ENCODE results near the gene SEMA3C. TPM values are rescaled to one million over a fixed set of nuclear protein-coding genes. Genes with fewer than 3 reads are reported as not detected.

Gene SEMA3C
- total and polyA plus RNA-seq, 2 experiments from 2014 or later: 15.5 to 53.5 TPM

GRCh38 chr7:80879849-80880248 lies 39.0 kb downstream of the SEMA3C start:
- Histone ChIP-seq H3K4me1 (ENCODE audit: low read depth) (peaks cover 3% of the 10 kb centered on the region), H3K27me3 (no peaks in the 10 kb centered on the region), H3K4me3 (no peak overlapping the region), H3K36me3 (no peaks in the 10 kb centered on the region), H3K9me3 (ENCODE audit: low read depth) (no peaks in the 10 kb centered on the region), H3K27ac (no peak overlapping the region)
- peak; percentile 15 to 52 for DNase-seq (ENCODE audit: low read depth in 1 of 2, low spot score in 1 of 2)
- TF ChIP-seq CTCF (IDR thresholded peaks at IDR 0.05; ENCODE audit: low read depth, low read length): no peak

GRCh38 chr7:80876894-80877414 lies 41.9 kb downstream of the SEMA3C start:
- Histone ChIP-seq H3K4me3 (no peak overlapping the region), H3K27me3 (no peaks in the 10 kb centered on the region), H3K27ac (no peak overlapping the region), H3K9me3 (ENCODE audit: low read depth) (no peaks in the 10 kb centered on the region), H3K4me1 (ENCODE audit: low read depth) (peaks cover 3% of the 10 kb centered on the region), H3K36me3 (no peaks in the 10 kb centered on the region)
- DNase-seq (ENCODE audit: low read depth in 1 of 2, low spot score in 1 of 2): peak; percentile 20 to 58
- no peak for TF ChIP-seq CTCF (IDR thresholded peaks at IDR 0.05; ENCODE audit: low read depth, low read length)

- Histone ChIP-seq H3K27ac (no peak overlapping the region), H3K9me3 (ENCODE audit: low read depth) (no peaks in the 10 kb centered on the region), H3K27me3 (no peaks in the 10 kb centered on the region), H3K36me3 (no peaks in the 10 kb centered on the region), H3K4me1 (ENCODE audit: low read depth) (peaks cover 3% of the 10 kb centered on the region), H3K4me3 (no peak overlapping the region)
- no peak for TF ChIP-seq CTCF (IDR thresholded peaks at IDR 0.05; ENCODE audit: low read depth, low read length)
- DNase-seq (ENCODE audit: low read depth in 1 of 2, low spot score in 1 of 2): no peak
These were observed 43.2 kb downstream of the SEMA3C start for GRCh38 chr7:80875537-80876120.

DNA sequence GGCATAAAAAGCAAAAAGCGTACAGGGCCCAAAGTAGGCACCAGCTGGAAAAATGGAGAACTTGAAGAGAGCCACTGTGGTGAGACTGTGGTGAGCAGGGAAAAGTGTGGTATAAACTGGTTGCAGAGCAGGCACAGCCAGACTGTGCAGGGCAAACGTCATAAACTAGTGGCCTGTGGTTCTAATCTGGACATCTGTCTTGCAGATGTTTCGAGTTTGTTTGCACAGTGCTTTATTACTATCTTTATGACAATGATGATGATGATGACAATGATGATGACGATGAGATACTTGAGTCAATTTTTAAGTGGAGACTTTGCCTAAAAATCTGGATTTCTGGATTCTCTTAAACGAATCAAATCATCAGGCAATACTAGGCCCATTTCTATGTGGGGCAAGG lies 45.7 kb downstream of the SEMA3C start:
- no peak overlapping the region for H3K27ac ChIP-seq
- H3K27me3 ChIP-seq: no peaks in the 10 kb centered on the region
- H3K36me3 ChIP-seq: no peaks in the 10 kb centered on the region
- no peaks in the 10 kb centered on the region for H3K9me3 ChIP-seq (ENCODE audit: low read depth)
- H3K4me3 ChIP-seq: no peak overlapping the region
- TF ChIP-seq CTCF (IDR thresholded peaks at IDR 0.05; ENCODE audit: low read depth, low read length): no peak
- peaks cover 3% of the 10 kb centered on the region for H3K4me1 ChIP-seq (ENCODE audit: low read depth)
- DNase-seq (ENCODE audit: low read depth in 1 of 2, low spot score in 1 of 2): no peak

DNA sequence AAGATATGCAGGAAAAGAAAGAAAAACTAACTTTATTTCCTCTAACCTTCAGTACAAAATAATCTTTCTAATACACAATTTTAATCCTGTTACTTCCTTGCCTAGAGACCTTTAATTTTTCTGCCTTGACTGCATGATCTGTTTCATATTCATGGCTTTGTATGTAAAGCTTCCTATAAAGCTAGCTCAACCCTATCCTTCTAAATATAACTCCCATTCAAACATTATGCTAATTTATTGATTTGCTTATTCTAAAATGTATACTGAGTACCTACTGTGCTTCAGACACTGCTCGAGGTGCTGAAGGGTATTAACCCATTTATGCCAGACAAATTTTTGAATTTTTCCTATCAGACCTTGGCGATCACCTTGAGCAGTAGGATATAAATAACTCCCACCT lies 47.6 kb downstream of the SEMA3C start:
- no peaks in the 10 kb centered on the region for H3K9me3 ChIP-seq (ENCODE audit: low read depth)
- TF ChIP-seq CTCF (IDR thresholded peaks at IDR 0.05; ENCODE audit: low read depth, low read length): no peak
- H3K4me1 ChIP-seq (ENCODE audit: low read depth): no peaks in the 10 kb centered on the region
- DNase-seq (ENCODE audit: low read depth in 1 of 2, low spot score in 1 of 2): no peak
- H3K36me3 ChIP-seq: no peaks in the 10 kb centered on the region
- H3K27me3 ChIP-seq: no peaks in the 10 kb centered on the region
- H3K27ac ChIP-seq: no peak overlapping the region
- H3K4me3 ChIP-seq: no peak overlapping the region
